Measurements from ENCODE around the gene ANKDD1B.

Gene ANKDD1B

GRCh38 chr5:75672616-75673015 lies 61.4 kb downstream of the ANKDD1B start:
- no peak overlapping the region for H3K27ac ChIP-seq (ENCODE audit: extremely low read depth, low read depth, low read length)
- CTCF ChIA-PET: no interaction called here
- H3K36me3 ChIP-seq (ENCODE audit: control insufficient read depth in 2 of 2, insufficient read depth in 1 of 2, low read length in 2 of 2): peaks cover 5 to 37% of the 10 kb centered on the region in 2 experiments

GRCh38 chr5:75675783-75676182 lies 64.5 kb downstream of the ANKDD1B start:
- no peak for TF ChIP-seq ZNF785 (tag by site-specific recombination; IDR thresholded peaks at IDR 0.05)
- TF ChIP-seq ZNF558 (tag by site-specific recombination; IDR thresholded peaks at IDR 0.05): no peak
- no peak for TF ChIP-seq HOXD13 (CRISPR knock-in tag; IDR thresholded peaks at IDR 0.05; ENCODE audit: borderline replicate concordance)
- no peak for TF ChIP-seq ZSCAN23 (tag by site-specific recombination; IDR thresholded peaks at IDR 0.05)
- TF ChIP-seq ZNF580 (tag by site-specific recombination; IDR thresholded peaks at IDR 0.05): no peak
- ChIA-PET POLR2A (no interaction called here), CTCF (interaction anchor here (0.6 to 0.7 kb wide), 2 partner anchors 20 to 92 kb away, joined by 3 read pairs; no protein-coding TSS in a partner anchor)
- H3K4me3 ChIP-seq (ENCODE audit: low read depth, low read length): no peak overlapping the region
- no peaks in the 10 kb centered on the region for H3K9me3 ChIP-seq (ENCODE audit: control insufficient read depth, insufficient read depth, low read depth, low read length)
- peaks cover 10 to 44% of the 10 kb centered on the region in 2 experiments for H3K36me3 ChIP-seq (ENCODE audit: control insufficient read depth in 2 of 2, insufficient read depth in 1 of 2, low read length in 2 of 2)
- H3K27ac ChIP-seq (ENCODE audit: extremely low read depth, low read depth, low read length): no peak overlapping the region
- no peaks in the 10 kb centered on the region for H3K4me1 ChIP-seq (ENCODE audit: control insufficient read depth, insufficient read depth, low read length)

More at GRCh38 chr5:75672616-75673015, 61.4 kb downstream of the ANKDD1B start:
- H3K4me1 ChIP-seq (ENCODE audit: control insufficient read depth, insufficient read depth, low read length): peaks cover 7% of the 10 kb centered on the region
- no peaks in the 10 kb centered on the region for H3K9me3 ChIP-seq (ENCODE audit: control insufficient read depth, insufficient read depth, low read depth, low read length)
- TF ChIP-seq TRIM28 (IDR thresholded peaks at IDR 0.05; ENCODE audit: borderline replicate concordance, low read length) (no peak), ZNF645 (tag by site-specific recombination; IDR thresholded peaks at IDR 0.05) (no peak), ZSCAN5A (tag by site-specific recombination; IDR thresholded peaks at IDR 0.05) (no peak), KLF7 (tag by site-specific recombination; IDR thresholded peaks at IDR 0.05; ENCODE audit: borderline replicate concordance) (no peak), ATF2 (tag by site-specific recombination; IDR thresholded peaks at IDR 0.05; ENCODE audit: low read depth) (no peak)
- POLR2A ChIA-PET: no interaction called here
- no peak overlapping the region for H3K4me3 ChIP-seq (ENCODE audit: low read depth, low read length)

- ChIA-PET CTCF (interaction anchor here (0.7 to 0.8 kb wide), 2 partner anchors 339 to 440 kb away, joined by 3 to 4 read pairs; no protein-coding TSS in a partner anchor), POLR2A (no interaction called here)
- H3K9me3 ChIP-seq (ENCODE audit: control insufficient read depth, insufficient read depth, low read depth, low read length): no peaks in the 10 kb centered on the region
- TF ChIP-seq FEZF1 (tag by site-specific recombination; IDR thresholded peaks at IDR 0.05) (no peak), PRDM6 (tag by site-specific recombination; IDR thresholded peaks at IDR 0.05) (0 out of 2 replicates have a peak, but pooled peaks have one; percentile 12)
- H3K4me1 ChIP-seq (ENCODE audit: control insufficient read depth, insufficient read depth, low read length): no peaks in the 10 kb centered on the region
- H3K4me3 ChIP-seq (ENCODE audit: low read depth, low read length): no peak overlapping the region
- no peak overlapping the region for H3K27ac ChIP-seq (ENCODE audit: extremely low read depth, low read depth, low read length)
- peaks cover 10 to 39% of the 10 kb centered on the region in 2 experiments for H3K36me3 ChIP-seq (ENCODE audit: control insufficient read depth in 2 of 2, insufficient read depth in 1 of 2, low read length in 2 of 2)
Measured at GRCh38 chr5:75677607-75678006, 66.4 kb downstream of the ANKDD1B start.

- Histone ChIP-seq H3K36me3 (ENCODE audit: control insufficient read depth in 2 of 2, insufficient read depth in 1 of 2, low read length in 2 of 2) (peaks cover 10 to 38% of the 10 kb centered on the region in 2 experiments), H3K9me3 (ENCODE audit: control insufficient read depth, insufficient read depth, low read depth, low read length) (no peaks in the 10 kb centered on the region), H3K27ac (ENCODE audit: extremely low read depth, low read depth, low read length) (no peak overlapping the region), H3K4me1 (ENCODE audit: control insufficient read depth, insufficient read depth, low read length) (no peaks in the 10 kb centered on the region), H3K4me3 (ENCODE audit: low read depth, low read length) (no peak overlapping the region)
- CTCF ChIA-PET: no interaction called here
- POLR2A ChIA-PET: no interaction called here
- TF ChIP-seq ZNF670 (tag by site-specific recombination; IDR thresholded peaks at IDR 0.05; ENCODE audit: low read depth): no peak
- no peak for TF ChIP-seq ZNF121 (tag by site-specific recombination; IDR thresholded peaks at IDR 0.05)
- TF ChIP-seq IKZF3 (tag by site-specific recombination; IDR thresholded peaks at IDR 0.05): no peak
- no peak for TF ChIP-seq ZNF248 (tag by site-specific recombination; IDR thresholded peaks at IDR 0.05)
- TF ChIP-seq ZSCAN5A (tag by site-specific recombination; IDR thresholded peaks at IDR 0.05): no peak
- no peak for TF ChIP-seq ZNF341 (tag by site-specific recombination; IDR thresholded peaks at IDR 0.05; ENCODE audit: low read depth)
- TF ChIP-seq ZNF354C (tag by site-specific recombination; IDR thresholded peaks at IDR 0.05; ENCODE audit: borderline replicate concordance, low read depth): no peak
- no peak for TF ChIP-seq ZIC2 (tag by site-specific recombination; IDR thresholded peaks at IDR 0.05)
- TF ChIP-seq ZBTB20 (tag by site-specific recombination; IDR thresholded peaks at IDR 0.05): no peak
- no peak for TF ChIP-seq KLF9 (tag by site-specific recombination; IDR thresholded peaks at IDR 0.05; ENCODE audit: low read depth)
Measured at GRCh38 chr5:75678155-75678554, 66.9 kb downstream of the ANKDD1B start.

Data from HEK293 (cell line).